Transverse colon (tissue), 4 donors: ENCODE results near the gene TCEA3. TPM values are rescaled to one million over a fixed set of nuclear protein-coding genes. Genes with fewer than 3 reads are reported as not detected.

Experiments
- DNase-seq: peaks from one replicate; pipeline ENCODE4 v3.0.0-alpha.2; 2019
- H3K27ac ChIP-seq, 4 donors: fragments of 200-600 bp; sonication (generic); 2 replicates each; pipeline ENCODE4 v1.5.1; 2016 to 2018; ENCODE audit warnings: inconsistent platforms in 4 of 4
- H3K27me3 ChIP-seq: fragments of 200-600 bp; sonication (generic); 2 replicates; pipeline ENCODE4 v1.5.1; 2017; ENCODE audit warnings: inconsistent platforms
- H3K36me3 ChIP-seq, 4 donors: fragments of 200-600 bp; sonication (generic); 2 replicates each; pipeline ENCODE4 v1.5.1; 2017 to 2019; ENCODE audit warnings: inconsistent platforms in 4 of 4
- H3K4me1 ChIP-seq, 4 donors: fragments of 200-600 bp; sonication (generic); 2 replicates each; pipeline ENCODE4 v1.5.1; 2017 to 2020; ENCODE audit warnings: inconsistent platforms in 4 of 4
- H3K4me3 ChIP-seq, 4 donors: fragments of 200-600 bp; sonication (generic); 1 replicate in 1 of 4; 2 replicates in 3 of 4; pipeline versions ENCODE4 v1.5.1 to v1.6.1; 2017 to 2019; ENCODE audit warnings: inconsistent platforms in 4 of 4
- H3K9me3 ChIP-seq, 2 donors: fragments of 200-600 bp; sonication (generic); 2 replicates each; pipeline ENCODE4 v1.5.1; 2017 to 2019; ENCODE audit warnings: inconsistent platforms in 2 of 2
- EP300 ChIP-seq: sonication (generic); formaldehyde crosslinking; IDR thresholded peaks from one replicate; pipeline ENCODE4 v1.6.1; 2017; ENCODE audit warnings: antibody characterized with exemption, low read depth
- POLR2A ChIP-seq: fragments of 450-650 bp; IDR thresholded peaks from one replicate; pipeline ENCODE4 v1.6.1; 2016; ENCODE audit warnings: antibody characterized with exemption, mild to moderate bottlenecking, moderate library complexity
- POLR2AphosphoS5 ChIP-seq, 3 donors: sonication (generic); formaldehyde crosslinking; IDR thresholded peaks; one replicate each; pipeline ENCODE4 v1.6.1; 2016; ENCODE audit warnings: antibody characterized with exemption in 3 of 3
- WGBS, 2 donors: methylation state at CpG; one replicate each; pipeline ENCODE4 v1.1.5; 2018; ENCODE audit warnings: low coverage in 1 of 2; 5-methylcytosine and 5-hydroxymethylcytosine counted together
- in situ Hi-C, 4 donors: fragments of 200-750 bp; cut with MboI; loops; one replicate each; pipeline versions ENCODE4 v1.15.0 to v1.15.1; 2017; ENCODE audit warnings: low sequenced_read_pairs in 3 of 4, low pct_ligation_motif_present in 1 of 4, low pct_unique_long_range_greater_than_20kb in 1 of 4
- intact Hi-C: fragments of 100-400 bp; cut with DNase I; formaldehyde crosslinking; loops from one replicate; pipeline ENCODE4 v1.15.1; 2023; ENCODE audit warnings: low total_unique reads
- total RNA-seq, 4 donors: library from RNA; depleted of rRNA; stranded (reverse); fragments of >200 nt; gene quantifications; one replicate each; pipeline ENCODE4 v1.1.0, GENCODE V29; 2016
- TF ChIP-seq, protein P1 (sequence below), 5 experiments: fragments of 200-600 bp in 3 of 5; fragments of 450-650 bp in 2 of 5; sonication (generic) in 3 of 5; IDR thresholded peaks; 1 replicate in 2 of 5; 2 replicates in 3 of 5; pipeline ENCODE4 v1.5.1; 2016 to 2017; ENCODE audit warnings: antibody characterized with exemption in 5 of 5, inconsistent platforms in 3 of 5, mild to moderate bottlenecking in 2 of 5, moderate library complexity in 1 of 5

TCEA3 gene
- total RNA-seq, 4 donors from 2014 or later: 137 to 761 (median 198) TPM

DNA sequence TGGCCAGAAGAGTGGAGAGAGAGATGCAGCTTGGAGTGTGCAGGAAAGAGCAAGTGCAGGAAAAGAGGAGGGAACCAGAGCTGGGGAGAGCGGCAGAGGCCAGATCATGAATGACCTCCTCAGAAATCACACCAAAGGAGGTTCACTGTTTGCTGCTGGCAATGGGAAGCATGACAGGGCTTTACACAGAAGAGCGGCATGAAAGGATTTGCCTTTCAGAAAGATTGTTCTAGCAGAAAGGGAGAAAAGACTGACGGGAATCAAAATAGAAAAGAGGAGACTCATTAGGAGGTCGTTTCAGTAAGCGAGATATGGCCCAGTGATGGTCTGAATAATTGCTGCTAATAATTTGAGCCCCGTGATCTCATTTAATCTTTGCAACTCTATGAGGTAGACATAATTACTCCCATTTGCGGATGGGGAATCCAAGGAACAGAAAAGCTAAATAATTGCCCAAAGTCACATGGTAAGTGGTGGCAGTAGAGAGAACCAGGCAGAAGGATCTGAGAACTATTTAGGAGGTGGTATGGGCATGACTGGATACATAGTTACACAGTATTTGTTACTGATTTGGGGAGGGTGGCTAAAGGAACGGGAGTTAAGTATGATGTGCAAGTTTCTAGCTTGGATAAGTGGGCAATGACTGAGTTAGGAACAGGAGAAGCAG lies 67.9 kb downstream of the TCEA3 start:
- in situ Hi-C loops (no loop called here), intact Hi-C loops (no loop called here)
- H3K4me3 ChIP-seq: no peak overlapping the region
- TF ChIP-seq POLR2AphosphoS5 (IDR thresholded peaks at IDR 0.05): no peak
- TF ChIP-seq EP300: no peak
- TF ChIP-seq POLR2A: no peak
- TF ChIP-seq, protein P1, sequence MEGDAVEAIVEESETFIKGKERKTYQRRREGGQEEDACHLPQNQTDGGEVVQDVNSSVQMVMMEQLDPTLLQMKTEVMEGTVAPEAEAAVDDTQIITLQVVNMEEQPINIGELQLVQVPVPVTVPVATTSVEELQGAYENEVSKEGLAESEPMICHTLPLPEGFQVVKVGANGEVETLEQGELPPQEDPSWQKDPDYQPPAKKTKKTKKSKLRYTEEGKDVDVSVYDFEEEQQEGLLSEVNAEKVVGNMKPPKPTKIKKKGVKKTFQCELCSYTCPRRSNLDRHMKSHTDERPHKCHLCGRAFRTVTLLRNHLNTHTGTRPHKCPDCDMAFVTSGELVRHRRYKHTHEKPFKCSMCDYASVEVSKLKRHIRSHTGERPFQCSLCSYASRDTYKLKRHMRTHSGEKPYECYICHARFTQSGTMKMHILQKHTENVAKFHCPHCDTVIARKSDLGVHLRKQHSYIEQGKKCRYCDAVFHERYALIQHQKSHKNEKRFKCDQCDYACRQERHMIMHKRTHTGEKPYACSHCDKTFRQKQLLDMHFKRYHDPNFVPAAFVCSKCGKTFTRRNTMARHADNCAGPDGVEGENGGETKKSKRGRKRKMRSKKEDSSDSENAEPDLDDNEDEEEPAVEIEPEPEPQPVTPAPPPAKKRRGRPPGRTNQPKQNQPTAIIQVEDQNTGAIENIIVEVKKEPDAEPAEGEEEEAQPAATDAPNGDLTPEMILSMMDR (IDR thresholded peaks at IDR 0.05): no peak
- 81 to 88% methylated on average over 6 to 8 of the region's 8 CpGs for WGBS, 2 donors
- peaks cover 3 to 22% (median 9%) of the 10 kb centered on the region in 4 donors for H3K36me3 ChIP-seq
- H3K4me1 ChIP-seq: no peaks in the 10 kb centered on the region
- no peak overlapping the region for H3K27ac ChIP-seq
- H3K27me3 ChIP-seq: no peaks in the 10 kb centered on the region
- no peak for DNase-seq
- H3K9me3 ChIP-seq: peaks cover 18 to 20% of the 10 kb centered on the region in 2 donors

DNA sequence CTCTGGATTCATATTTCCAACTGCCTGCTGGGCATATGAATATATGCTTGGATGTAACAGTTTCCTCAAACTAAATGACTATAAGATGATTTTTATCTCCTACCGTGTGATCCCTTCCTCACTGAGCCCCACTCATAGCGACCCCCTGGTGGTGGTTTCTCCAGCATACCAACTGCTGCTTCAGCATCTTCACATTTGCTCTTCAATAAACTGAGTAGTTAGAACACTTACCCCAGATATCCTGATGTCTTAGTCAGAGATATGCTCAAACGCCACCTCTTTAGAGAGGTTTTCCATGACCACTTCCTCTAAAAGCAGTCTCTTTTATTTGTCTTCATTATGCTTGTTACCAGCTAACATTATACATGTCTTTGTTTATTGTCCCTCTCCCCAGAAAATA lies 70.3 kb downstream of the TCEA3 start:
- Histone ChIP-seq H3K36me3 (no peaks in the 10 kb centered on the region), H3K9me3 (no peaks in the 10 kb centered on the region), H3K4me1 (no peaks in the 10 kb centered on the region), H3K27ac (no peak overlapping the region), H3K4me3 (no peak overlapping the region), H3K27me3 (no peaks in the 10 kb centered on the region)
- in situ Hi-C loops: no loop called here
- WGBS, 2 donors: 57% methylated on average over 3 of the region's 3 CpGs; no CpG with 5 or more reads in 1 of the 2 donors
- TF ChIP-seq POLR2AphosphoS5 (IDR thresholded peaks at IDR 0.05): no peak
- TF ChIP-seq, protein P1 (IDR thresholded peaks at IDR 0.05): no peak
- TF ChIP-seq EP300: no peak
- no peak for TF ChIP-seq POLR2A
- intact Hi-C loops: no loop called here
- DNase-seq: no peak

DNA sequence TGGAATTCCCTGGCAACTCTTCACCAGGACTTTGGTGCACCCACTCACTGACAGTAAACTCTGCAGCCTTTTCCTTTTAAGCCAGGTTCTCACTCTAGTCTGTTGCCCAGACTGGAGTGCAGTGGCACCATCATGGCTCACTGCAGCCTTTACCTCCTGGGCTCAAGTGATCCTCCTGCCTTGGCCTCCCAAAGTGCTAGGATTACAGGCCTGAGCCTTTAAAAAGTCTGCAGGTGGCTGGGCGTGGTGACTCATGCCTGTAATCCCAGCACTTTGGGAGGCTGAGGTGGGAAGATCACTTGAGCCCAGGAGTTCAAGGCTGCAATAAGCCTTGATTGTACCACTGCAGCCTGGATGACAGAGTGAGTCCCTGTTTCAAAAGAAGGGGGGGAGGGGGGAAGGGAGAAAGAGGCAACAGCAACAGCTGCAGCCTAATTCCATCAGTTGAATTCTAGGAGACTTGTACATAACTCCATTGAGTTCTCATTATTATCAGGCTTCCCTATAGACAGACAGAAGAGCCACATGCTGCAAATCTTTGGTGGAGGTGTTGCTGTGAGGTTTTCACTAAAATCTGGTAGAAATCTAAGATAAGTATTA lies 72.4 kb downstream of the TCEA3 start:
- H3K27ac ChIP-seq: no peak overlapping the region
- no peaks in the 10 kb centered on the region for H3K4me1 ChIP-seq
- TF ChIP-seq EP300 (no peak), POLR2AphosphoS5 (IDR thresholded peaks at IDR 0.05) (no peak), POLR2A (no peak)
- TF ChIP-seq, protein P1 (IDR thresholded peaks at IDR 0.05): no peak
- H3K9me3 ChIP-seq: no peaks in the 10 kb centered on the region
- intact Hi-C loops (no loop called here), in situ Hi-C loops (no loop called here)
- H3K27me3 ChIP-seq: no peaks in the 10 kb centered on the region
- no peak overlapping the region for H3K4me3 ChIP-seq
- DNase-seq: no peak
- H3K36me3 ChIP-seq: no peaks in the 10 kb centered on the region
- 75% methylated on average over 1 of the region's 1 CpG; no CpG with 5 or more reads in 1 of the 2 donors for WGBS, 2 donors

DNA sequence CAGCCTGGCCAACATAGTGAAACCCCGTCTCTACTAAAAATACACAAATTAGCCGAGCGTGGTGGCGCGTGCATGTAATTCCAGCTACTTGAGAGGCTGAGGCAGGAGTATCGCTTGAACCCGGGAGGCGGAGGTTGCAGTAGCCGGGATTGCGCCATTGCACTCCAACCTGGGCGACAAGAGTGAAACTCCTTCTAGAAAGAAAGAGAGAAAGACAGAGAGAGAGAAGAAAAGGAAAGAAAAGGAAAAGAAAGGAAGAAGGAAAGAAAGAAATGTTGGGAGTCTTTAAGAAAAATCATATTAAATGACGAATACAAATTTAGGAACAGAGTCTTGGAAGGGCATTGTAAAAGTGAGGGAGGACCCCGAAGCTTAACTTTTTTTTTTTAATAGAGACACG lies 78.6 kb downstream of the TCEA3 start:
- no peak overlapping the region for H3K4me3 ChIP-seq
- H3K4me1 ChIP-seq: peaks cover 21 to 30% (median 24%) of the 10 kb centered on the region in 4 donors
- no peak for TF ChIP-seq POLR2AphosphoS5 (IDR thresholded peaks at IDR 0.05)
- TF ChIP-seq, protein P1 (IDR thresholded peaks at IDR 0.05): no peak
- TF ChIP-seq POLR2A: no peak
- no peak for TF ChIP-seq EP300
- H3K27me3 ChIP-seq: no peaks in the 10 kb centered on the region
- intact Hi-C loops (no loop called here), in situ Hi-C loops (no loop called here)
- no peaks in the 10 kb centered on the region for H3K9me3 ChIP-seq
- WGBS, 2 donors: 95 to 97% methylated on average over 11 to 14 of the region's 14 CpGs
- peak overlapping the region in 1 of 4 donors; percentile 95 for H3K27ac ChIP-seq
- no peak for DNase-seq
- H3K36me3 ChIP-seq: no peaks in the 10 kb centered on the region
